Activated CD4-positive, alpha-beta T cell treated with anti-CD3 and anti-CD28 coated beads, Interleukin-2, amount 50 U/mL, for 16 hours (primary cell): ENCODE measurements around the gene COL4A1.

ENCODE experiments used
- DNase-seq: peaks from one replicate; pipeline ENCODE4 v3.0.0-alpha.2; 2020

The COL4A1 gene

DNA sequence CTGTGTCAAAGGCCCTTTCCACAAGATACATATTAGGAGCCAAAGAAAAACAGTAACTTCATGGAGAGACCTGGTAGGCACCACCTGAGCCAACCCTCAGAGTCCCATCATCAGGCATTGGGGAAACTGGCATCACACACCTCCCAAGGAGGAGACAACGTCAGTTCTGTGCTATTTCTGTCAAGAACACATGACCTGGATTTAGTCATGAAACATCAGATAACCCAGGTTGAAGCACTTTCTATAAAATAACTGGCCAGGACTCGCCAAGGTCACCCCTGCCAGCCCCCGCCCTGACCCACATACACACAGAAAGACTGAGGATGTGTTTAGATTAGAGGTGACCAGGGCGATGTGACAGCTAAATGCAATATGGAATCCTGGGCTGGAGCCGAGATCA is 35.6 kb downstream of the COL4A1 start:
- no peak for DNase-seq

DNA sequence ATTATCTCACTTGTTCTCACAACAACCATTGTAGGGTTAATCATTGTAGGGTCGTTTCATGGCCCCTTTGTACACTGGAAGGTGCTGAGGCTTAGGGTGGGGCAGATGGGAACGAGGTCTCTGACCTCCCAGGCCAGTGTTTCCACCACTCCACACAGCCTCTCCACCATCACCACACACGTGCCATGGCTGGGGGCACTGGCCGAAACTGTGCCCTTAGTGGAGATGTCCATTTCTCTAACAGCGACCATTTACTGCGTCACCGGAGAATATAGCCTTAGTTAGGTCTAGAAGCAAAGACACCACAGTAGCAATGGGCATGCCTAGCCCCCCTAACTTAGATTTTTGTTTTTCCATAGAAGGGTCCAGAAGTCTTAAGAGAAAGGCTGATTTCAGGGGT is 36.5 kb downstream of the COL4A1 start:
- no peak for DNase-seq

DNA sequence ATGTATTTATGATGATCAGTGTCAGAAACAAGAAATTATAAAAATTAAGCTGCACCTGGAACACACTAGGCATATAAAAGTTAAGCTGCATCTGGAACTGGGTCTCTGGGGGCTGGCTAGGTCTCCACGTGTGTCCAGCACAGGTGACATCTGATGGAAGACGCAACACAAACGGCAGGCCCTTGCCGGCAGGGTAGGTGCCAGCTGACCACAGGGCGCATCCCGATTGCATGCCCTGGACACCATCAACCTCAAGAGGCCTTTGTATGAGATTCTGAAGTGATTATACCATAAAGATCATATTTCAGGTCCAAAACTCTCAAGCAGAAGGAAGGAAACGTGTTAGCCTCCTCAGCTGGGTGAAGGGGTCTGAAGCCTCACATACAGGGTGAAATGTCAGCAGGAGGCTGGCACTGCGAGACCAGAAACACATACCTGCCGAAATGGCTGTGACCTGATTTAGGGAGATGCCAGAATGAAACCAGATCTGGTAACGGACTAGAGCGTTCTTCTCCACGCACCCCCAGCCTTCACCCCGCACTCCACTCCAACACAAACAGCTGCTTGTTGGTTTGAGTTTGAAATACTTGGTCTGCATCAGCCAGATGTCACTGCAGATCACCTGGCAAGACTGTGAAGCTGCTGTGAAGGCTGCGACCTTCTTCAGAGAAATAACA is 37.3 kb downstream of the COL4A1 start:
- DNase-seq = no peak

DNA sequence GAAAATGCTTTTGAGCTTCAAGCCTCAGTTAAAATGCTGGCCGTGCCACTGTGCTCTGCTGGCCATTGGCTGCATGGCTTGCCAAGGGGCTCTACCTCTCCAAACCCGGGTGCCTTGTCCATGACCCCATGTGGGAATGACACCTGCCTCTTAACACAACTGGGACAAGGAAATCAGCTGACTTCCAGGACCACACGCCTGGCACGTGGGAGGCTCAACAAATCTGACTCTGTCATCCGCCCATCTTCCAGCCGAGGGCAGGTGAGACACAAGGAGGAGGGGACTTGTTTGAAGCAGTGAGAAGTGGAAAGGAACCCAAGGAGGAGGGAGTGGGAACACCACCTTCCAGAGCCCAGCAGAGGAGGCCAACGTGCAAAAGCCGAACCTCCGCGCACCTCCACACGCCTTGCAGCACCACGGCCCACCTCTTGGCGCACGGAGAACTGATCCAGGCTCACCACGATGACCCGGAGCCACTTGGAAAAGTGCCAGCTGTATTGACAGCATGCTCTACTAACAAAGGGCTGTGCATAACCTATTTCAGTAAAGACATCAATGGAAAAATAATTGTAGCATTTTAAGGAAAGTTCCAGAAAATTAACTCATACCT is 38.3 kb downstream of the COL4A1 start:
- no peak for DNase-seq

DNA sequence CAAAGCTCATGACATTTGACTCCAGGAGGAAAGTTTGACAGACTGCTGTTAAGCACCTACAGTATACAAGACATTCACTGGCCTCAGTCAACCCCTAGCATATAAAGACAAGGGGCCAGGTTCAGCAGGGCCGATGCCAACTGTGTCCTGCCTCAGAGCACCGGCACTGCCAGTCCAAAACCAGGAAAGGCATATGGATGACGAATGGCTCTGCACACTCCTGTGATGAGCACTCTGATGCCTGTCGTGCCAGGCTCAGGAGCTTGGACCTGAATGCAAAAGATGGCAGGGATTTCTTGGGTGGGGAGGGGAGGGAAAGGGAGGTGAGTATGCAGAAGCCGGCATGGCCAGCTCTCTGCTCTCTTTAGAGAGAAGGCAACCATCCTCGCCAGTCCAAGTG is 38.9 kb downstream of the COL4A1 start:
- no peak for DNase-seq

DNA sequence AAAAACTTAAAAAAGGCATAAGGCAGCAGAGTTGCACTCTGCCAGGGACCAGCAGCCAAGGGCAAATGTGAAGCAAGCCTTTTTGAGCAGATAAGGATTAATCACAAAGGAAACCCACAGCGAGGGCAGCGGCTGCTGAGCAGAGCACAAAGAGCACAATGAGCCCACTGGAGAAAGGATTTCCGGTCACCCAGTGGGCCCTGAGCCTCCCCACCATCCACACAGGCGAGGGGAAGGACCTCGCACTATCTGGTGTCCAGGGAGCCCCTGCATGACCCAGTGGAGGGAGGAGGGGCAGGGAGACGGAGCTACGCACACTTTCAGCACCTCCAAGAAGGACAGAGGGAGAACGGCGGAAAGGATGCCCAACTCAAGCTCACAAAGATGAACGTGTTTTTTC is 40.0 kb downstream of the COL4A1 start:
- no peak for DNase-seq

DNA sequence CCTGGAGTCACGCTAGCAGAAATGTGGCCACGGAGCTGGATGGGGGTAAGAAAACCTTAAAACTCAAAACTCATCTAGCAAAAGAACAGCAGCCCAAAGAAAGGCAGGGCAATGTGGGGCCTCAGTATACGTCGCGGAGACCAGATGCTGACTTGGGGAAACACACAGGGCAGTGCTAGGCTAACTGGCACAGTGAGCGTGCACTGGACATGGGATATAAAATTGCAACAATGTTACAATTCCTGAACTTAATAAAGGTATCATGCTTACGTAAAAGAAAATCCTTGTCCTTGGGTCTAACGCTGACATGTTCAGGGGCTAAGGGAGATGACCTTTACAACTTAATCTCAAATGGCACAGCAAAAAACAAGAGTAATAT is 40.5 kb downstream of the COL4A1 start:
- no peak for DNase-seq

DNA sequence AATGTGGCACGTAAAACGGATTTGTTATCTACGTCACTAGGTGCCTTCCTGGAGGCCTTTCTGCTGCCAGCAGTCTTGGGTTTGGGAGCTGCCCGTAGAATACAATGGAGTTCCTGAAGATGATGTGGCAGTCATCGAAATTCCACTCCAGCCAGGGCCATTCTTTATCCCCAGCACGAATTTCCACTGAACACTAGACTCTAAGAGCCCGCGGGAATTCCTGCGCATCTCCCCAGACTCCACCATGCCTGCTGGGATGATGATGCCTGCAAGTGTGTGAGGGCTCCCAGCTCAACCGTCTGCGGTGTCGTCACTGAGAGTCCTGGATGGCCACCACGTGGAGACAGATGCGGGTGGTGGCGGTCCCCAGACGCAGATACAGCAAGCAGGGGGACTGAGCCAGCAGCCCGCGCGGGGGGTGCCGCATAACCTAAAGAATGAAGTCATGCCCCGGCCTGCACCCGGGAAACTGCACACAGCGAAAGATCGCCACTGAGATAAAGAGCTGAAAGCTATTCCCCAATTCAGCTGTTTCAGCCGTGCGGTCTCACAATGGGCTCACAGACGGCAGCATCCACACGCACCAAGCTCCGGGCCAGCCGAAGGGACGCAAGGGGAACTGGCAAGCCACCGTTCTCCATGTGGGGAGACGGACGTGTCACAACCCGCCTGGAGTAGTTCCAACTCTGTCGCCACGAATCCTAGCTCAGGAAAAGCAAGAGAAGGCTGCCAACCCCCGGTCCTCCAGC is 41.1 kb downstream of the COL4A1 start:
- no peak for DNase-seq

DNA sequence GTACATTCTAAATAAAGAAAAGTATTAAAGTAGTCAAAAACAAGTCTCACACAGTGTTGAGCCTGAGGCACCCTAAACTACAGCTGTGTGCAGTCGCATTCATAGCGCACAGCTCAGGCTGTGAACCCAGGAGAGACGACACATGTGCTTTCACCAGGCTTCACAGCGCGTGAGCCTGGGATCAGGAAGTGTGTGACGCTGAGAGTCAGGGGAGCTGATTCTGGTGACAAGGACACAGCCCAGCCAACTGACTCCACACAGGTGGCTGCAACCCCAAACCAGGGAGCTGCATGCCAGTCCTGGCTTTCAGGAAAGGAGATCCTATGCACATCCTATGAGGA is 41.6 kb downstream of the COL4A1 start:
- no peak for DNase-seq

DNA sequence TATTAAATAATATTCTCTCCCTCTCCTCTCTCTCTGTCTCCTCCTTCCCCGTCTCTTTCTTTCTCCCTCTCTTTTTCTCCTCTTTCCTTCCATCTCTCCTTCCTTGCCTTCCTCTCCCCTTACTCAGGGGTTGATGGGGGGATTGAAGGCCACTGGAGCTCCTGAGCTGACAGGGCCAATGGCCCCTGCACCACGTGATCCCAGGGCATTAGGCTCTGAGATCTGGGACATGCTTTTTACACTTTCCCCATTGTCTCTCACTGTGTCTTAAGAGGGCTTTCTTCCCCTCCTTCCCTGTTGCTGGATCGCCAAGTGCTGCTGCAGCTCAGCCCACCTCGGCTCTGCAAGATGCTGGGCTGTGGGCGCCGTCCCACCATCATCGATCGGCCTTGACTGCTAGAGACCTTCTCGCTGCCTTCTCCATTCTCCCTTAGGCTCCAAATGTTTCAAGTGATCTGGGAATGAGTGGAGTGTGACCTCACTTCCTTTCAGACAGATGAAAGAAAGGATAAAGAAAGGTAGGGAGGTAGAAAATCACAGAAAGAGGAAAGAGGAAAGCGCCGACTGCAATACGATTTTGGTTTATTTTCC is 42.2 kb downstream of the COL4A1 start:
- DNase-seq = no peak

DNA sequence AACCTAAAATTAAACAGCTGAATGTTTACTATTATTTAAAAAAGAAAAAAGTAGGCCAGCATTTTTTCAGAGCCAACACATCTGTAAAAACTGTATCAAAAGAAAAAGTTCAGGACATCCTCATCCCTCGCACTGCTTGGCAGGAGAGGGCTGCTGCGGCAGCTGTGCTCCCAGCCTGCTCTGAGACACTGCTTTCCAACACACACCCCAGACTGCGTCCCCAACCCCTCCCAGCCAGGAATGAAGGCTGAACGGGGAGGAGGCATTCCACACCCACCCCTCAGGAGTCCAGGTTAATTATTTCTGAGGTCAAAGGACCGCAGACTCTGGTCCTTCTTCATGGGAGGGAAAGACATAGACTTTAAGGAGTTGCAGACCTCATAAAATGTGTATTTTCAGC is 43.1 kb downstream of the COL4A1 start:
- no peak for DNase-seq

DNA sequence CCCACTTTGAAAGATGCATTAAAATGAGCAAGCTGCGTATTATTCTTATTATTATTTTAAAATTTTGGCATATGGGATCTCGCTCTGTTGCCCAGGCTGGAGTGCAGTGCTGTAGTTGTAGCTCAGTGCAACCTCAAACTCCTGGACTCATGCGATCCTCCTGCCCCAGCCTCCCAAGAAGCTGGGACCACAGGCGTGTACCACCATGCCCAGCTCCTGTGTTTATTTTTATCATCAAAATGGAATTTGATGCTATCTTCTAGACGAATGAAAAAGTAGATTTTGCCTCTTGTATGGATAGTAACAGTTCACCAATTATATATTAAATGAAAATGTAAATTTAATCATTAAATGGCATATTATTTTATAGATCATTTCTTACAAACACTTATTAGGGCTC is 43.6 kb downstream of the COL4A1 start:
- no peak for DNase-seq

DNA sequence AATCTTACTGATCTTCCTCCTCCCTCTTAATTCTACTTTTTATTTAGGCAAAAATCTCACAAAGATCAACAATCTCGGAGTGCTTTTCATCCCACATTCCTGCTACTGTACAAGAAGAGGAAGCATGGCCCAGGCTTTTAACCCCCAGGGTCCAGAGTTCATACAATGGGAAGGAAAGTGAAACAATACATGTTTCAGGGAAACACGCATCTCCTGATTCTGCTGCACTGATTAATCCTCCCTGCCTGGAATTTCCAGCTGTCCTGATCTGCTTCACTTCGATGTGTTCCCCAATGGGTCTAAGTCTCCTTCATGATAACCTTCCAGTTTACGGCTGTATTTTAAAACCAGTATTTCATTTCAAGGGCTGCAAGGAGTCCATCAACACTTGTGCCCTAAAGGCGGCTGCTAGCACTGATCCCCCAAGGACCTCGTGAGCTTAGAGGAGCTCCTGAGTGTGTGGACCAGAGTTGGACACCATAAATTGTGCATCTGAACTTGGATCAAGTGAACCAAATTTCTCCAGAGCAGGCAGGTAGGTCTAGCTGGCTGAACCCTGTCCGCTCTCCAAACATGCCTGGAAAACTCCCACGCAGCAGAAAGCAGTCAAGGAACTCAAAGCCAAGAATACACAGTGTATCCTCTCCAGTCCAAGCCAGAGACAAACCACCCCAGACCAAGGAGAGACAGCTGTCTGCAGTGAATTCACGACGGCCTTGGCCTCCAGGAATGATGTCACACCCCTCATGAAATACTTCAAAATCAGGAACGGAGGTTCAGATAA is 44.3 kb downstream of the COL4A1 start:
- no peak for DNase-seq

DNA sequence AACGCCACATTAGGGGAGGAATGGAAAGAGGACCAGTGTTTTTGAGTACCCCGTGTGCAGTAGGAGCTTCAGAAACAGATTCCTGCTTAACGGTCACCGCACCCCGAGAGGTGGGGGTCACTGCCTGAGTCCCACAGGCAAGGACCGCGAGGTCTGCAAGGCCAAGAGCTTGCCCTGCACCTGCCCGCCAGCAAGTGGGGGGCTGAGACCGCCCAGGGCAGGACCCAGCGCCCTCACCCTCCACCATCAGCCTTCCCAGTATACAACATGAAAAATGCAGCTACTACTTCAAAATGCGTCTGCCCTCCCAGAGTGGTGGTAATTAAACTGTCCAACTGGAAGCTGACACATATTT is 44.9 kb downstream of the COL4A1 start:
- DNase-seq = no peak

DNA sequence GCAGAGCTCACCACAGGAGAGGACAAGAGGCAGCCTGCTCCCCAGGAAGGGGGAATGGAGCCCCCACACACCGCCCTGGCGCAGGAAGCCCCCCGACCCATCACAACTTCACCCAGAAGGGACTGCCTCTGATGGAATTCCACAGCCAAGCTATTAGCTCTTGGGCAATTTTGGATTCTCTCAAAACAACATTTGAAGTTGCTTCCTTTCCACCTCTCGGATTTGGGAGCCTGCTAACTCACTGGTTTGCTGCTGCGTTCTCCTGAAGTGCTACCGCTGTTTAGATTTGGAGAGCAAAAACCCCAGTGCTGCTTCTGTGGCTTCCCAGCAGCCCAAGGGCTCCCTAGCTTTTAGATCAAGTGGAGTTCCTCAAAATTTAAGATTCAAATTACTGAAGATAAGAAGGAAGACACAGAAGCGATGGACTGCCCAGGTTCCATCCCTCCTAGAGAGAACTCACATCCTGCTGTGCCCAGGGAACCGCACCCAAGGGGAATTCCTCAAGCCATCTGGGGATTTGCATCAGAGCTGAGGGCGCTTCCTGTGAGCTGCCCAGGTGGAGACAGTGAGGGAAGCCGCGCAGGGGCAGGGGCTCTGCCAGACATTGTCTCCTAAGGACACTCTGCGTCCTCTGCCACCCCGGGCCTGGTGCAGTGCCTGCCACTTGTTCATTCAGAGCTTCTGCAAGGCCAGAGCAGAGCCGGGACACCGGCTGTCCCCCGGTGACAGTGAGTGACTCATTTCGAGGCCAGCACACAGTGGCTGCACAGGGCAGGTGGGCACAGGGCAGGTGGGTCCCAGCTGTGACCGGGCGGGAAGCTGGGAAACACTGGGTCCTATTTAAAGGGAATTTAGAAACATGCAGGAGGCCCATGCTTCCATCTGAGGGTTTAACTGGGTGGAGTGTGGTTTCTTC is 45.5 kb downstream of the COL4A1 start:
- no peak for DNase-seq

DNA sequence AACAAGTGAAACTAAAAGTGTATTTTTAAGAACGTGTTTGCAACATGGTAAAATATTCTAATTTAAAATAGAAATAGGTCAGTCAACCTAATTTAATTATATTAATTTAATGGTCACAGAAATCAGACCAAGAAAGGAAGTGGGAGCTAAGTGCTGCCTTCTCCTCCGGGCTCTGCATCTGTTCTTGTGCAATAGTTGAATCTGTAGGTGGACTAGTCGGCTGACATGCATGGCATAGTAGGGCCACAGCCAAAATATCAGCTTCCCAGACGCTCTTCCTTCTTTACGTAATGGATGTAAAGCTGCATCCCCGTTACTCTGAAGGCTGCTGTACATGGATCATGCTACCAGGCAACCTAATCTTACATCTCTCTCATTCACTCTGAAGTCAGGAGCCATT is 47.3 kb downstream of the COL4A1 start:
- DNase-seq = no peak

DNA sequence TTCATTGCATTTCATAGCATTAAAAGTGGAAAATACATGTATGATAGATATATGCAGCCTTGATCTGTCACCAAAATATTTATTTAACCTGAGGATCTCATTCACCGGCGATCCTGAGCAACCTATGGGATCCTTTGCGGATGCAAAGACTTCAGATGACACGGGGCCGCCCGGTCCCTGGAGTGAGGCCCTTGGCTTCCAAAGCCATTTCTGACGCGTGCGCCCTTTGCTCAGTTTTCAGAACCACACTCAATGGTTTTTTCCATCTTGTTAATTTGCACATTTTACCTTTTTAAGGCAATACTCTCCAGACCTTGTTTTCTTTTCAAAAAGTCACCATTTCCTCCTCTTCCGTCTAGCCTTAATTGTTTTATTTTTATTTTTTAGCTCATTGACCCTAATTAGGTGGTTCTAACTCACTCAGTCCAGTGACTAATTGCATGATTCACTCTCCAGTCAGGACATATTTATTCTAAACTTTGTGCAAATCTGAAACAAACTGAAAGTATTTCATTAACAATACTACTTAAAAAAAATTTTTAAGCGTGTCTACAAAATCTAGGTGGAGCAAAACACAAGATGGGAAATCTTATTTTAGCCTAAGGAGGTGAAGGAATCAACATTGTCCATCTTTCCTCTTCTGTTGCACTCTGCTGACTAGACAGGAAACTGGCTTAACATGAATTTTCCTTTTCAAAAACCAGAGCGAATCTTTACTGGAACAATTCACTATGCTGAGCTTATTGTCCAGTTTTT is 47.9 kb downstream of the COL4A1 start:
- no peak for DNase-seq

DNA sequence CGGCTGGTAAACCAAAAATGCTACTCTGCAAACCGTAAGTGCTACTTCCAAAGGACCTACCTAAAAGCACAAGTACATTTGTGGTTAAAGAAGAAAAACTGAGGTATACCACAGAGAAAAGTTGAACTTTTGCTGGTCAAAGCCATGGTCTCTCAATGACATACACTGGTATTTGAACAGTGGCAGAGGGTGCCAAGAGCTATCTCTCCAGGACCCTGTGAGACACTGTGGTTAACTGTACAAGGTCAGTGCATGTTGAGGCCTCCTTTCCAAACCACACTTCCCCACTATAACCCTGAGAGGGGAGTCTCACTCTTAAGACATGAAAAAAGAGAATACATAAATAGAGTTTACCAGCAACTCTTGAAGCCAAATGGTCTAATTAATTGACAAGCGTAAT is 49.5 kb downstream of the COL4A1 start:
- no peak for DNase-seq

DNA sequence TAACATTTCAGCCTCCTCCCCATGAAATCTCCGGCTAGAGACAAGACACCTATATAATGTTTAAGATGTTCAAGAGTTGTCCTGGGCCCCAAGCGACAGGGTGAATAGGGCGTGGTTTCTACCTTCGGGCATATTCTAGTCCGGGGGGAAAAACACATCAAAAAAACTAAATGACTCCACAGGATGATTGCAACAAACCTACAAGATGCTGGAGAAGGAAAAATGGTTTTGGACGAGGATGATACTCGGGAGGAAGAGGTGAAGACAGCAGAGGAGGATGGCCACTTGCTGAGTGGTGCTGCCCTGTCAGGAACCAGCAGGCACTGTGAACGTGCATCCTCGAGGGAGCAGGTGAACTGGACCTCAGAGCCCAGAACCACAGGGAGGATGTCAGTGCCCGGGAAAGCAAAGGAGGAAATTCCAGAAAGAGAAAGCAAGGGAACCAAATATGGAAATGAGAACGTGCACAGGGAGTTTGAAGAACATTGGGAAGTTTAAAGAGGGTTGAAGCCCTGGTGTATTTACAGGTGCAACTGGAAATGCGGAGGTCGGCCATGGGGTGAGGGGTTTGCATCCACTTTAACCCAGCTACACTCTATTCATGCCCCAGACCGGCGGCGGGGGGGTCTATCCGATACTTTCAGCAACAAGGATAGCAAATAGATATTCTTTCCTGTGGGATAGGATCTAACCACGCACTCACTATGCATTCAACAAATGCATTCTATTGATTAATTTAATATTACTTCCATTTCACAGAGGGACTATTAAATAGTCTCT is 50.6 kb downstream of the COL4A1 start:
- DNase-seq = no peak

DNA sequence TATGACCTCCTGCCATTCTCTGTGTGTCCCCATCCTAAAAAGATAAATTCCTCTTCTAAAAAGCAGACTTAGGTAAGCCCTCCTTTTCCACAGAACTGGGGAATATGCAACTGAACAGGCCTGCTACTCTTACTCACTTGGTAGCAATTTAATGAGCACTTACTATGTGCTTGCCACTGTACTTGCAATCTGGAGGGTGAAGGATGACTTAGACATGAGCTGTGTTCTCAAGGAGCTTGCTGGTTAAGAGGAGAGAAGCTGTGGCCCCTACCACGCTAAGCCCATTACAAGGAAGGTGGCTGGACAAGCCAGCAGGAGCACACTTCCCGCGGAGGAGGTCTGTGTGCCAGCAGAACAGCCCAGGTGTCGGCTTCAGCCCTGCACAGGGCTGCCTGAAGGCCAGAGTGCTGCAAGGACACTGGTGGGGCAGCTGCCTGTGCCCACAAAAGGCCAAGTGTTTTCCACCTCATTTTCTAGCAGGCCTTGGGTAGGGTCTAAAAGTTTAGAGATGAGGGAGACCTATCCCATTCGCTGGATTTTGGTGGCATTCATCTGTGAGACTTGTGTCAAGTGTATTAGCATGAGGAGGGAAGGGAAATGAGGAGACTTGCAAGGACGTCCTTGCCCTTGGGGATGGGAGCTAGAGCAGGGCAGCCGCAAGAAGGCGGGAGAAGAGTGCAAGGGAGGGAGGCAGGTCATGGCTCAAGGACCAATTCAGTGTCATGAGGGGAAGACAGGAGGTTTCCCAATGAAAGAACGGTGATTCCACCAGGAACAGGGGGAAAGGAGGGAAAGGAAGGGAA is 52.0 kb downstream of the COL4A1 start:
- DNase-seq = no peak
